IPS-NIHi7 (cell line): ENCODE data around the gene ARL1.
A peak's percentile ranks its signal among the peaks of the same experiment; 100 is the strongest.
"Not testable (repeated sequence)": the region's sequence is repeated elsewhere in the genome, so short reads cannot be mapped to it uniquely, and the experiment has no call there.

Experiments
- DNase-seq: peaks from one replicate; pipeline ENCODE4 v3.0.0; 2012; ENCODE audit warnings: mixed read lengths; ENCODE audit errors: extremely low spot score

Gene ARL1

GRCh38 chr12:101407436-101408345, at the start of gene ARL1:
ARL1 (minus strand) TSS chr12:101407772; CDS start chr12:101407645, 127 bp downstream.
- peak; percentile 83 for DNase-seq

GRCh38 chr12:101455685-101456084, 48.1 kb upstream of the ARL1 start:
- DNase-seq: no peak

- no peak for DNase-seq
Observed at GRCh38 chr12:101441461-101442224, 34.1 kb upstream of the ARL1 start.

- DNase-seq: no peak
Observed at GRCh38 chr12:101439236-101439635, 31.7 kb upstream of the ARL1 start.

- DNase-seq: no peak
Observed at GRCh38 chr12:101436136-101436535, 28.6 kb upstream of the ARL1 start.

- no peak for DNase-seq
Observed at GRCh38 chr12:101430456-101430855, 22.9 kb upstream of the ARL1 start.

- no peak for DNase-seq
Observed at GRCh38 chr12:101424620-101425019, 17.0 kb upstream of the ARL1 start.

- not testable (repeated sequence) for DNase-seq
Observed at GRCh38 chr12:101422066-101422465, 14.5 kb upstream of the ARL1 start.

GRCh38 chr12:101415228-101415627, 7.7 kb upstream of the ARL1 start:
- no peak for DNase-seq

GRCh38 chr12:101414533-101415119, 7.1 kb upstream of the ARL1 start:
- DNase-seq: peak; percentile 41

- not testable (repeated sequence) for DNase-seq
Observed at GRCh38 chr12:101410169-101410568, 2.6 kb upstream of the ARL1 start.

GRCh38 chr12:101407049-101407435, 530 bp downstream of the ARL1 start:
- DNase-seq: no peak

GRCh38 chr12:101391181-101391580, 16.4 kb downstream of the ARL1 start:
- DNase-seq: not testable (repeated sequence)

- no peak for DNase-seq
Observed at GRCh38 chr12:101379149-101379548, 28.4 kb downstream of the ARL1 start.

- DNase-seq: no peak
Observed at GRCh38 chr12:101375573-101375972, 32.0 kb downstream of the ARL1 start.

GRCh38 chr12:101372431-101372830, 35.1 kb downstream of the ARL1 start:
- no peak for DNase-seq

GRCh38 chr12:101368016-101368415, 39.6 kb downstream of the ARL1 start:
- DNase-seq: no peak

GRCh38 chr12:101361455-101361854, 46.1 kb downstream of the ARL1 start:
- DNase-seq: no peak

GRCh38 chr12:101356794-101357193, 50.8 kb downstream of the ARL1 start:
- no peak for DNase-seq

GRCh38 chr12:101351682-101352081, 55.9 kb downstream of the ARL1 start:
- no peak for DNase-seq

GRCh38 chr12:101343893-101344292, 63.7 kb downstream of the ARL1 start:
- DNase-seq: no peak
